ENCODE results near the gene DNASE1L3.

DNA sequence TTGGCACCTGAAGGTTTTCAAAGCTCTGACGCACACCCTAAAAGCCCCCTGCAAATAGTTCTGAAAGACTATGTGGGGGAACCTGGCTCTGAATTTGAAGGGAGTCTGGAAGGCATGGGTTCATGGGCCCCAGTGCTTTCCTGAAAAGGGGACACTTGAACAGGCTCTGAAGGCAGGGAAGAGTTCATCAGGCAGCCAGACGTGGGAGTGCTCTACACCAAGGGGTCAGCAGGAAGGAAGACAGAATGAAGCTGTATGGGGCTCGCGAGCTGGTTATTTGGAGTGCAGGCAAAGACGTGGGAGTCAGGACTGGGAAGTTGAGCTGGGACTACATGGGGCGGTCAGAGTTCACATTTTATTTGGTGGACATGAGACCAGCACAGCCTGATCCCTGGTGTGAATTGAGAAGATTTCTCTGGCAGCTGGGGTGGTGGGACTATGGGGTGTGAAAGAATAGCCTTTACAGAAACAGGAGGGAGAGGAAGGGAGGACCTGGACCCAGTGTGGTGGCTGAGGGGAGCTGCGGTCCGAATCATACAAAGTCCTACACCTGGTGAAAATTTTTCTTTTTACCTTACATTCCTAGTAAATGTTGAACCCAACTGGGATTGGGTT is 39.4 kb upstream of the DNASE1L3 start:
- no peak for TF ChIP-seq REST (IDR thresholded peaks at IDR 0.05; ENCODE audit: insufficient read depth in 1 of 2, low read depth in 2 of 2, low read length in 2 of 2)
- no peak for TF ChIP-seq POLR2AphosphoS5 (IDR thresholded peaks at IDR 0.05; ENCODE audit: low read depth, low read length)
- TF ChIP-seq TAF1 (IDR thresholded peaks at IDR 0.05; ENCODE audit: borderline replicate concordance, insufficient read depth, low read length): no peak
- TF ChIP-seq SIN3A (IDR thresholded peaks at IDR 0.05; ENCODE audit: borderline replicate concordance, insufficient read depth, low read length): no peak
